Kidney epithelial cell (primary cell): ENCODE data around the gene NALCN. TPM values are rescaled to one million over a fixed set of nuclear protein-coding genes. Genes with fewer than 3 reads are reported as not detected.

Experiments
- DNase-seq: peaks from one replicate; pipeline ENCODE4 v3.0.0-alpha.2; 2010; ENCODE audit warnings: low read depth
- H3K27me3 ChIP-seq: 2 replicates; pipeline ENCODE4 v1.6.0; 2011; ENCODE audit warnings: low read length; ENCODE audit not compliant: control insufficient read depth, insufficient read depth
- H3K36me3 ChIP-seq: 2 replicates; pipeline ENCODE4 v1.5.1; 2011; ENCODE audit warnings: low read length; ENCODE audit not compliant: control insufficient read depth, insufficient read depth
- H3K4me3 ChIP-seq: 2 replicates; pipeline ENCODE4 v1.5.1; 2011; ENCODE audit warnings: low read depth, mild to moderate bottlenecking, control low read depth, low read length
- CTCF ChIP-seq: IDR thresholded peaks from 2 replicates; pipeline ENCODE4 v1.5.1; 2011; ENCODE audit warnings: mild to moderate bottlenecking, moderate library complexity, low read length, control low read depth, inconsistent platforms; ENCODE audit not compliant: insufficient read depth, poor library complexity, severe bottlenecking
- total RNA-seq: library from RNA; depleted of rRNA; stranded (reverse); fragments of >200 nt; gene quantifications from 2 replicates; pipeline ENCODE4 v1.2.3, GENCODE V29; 2015

NALCN gene
- total RNA-seq, 1 donor from 2014 or later: 1.8 TPM

- no peaks in the 10 kb centered on the region for H3K27me3 ChIP-seq
- H3K4me3 ChIP-seq: no peak overlapping the region
- no peak for DNase-seq
- TF ChIP-seq CTCF: no peak
- H3K36me3 ChIP-seq: no peaks in the 10 kb centered on the region
Observed at GRCh38 chr13:101109005-101109404, 307.3 kb downstream of the NALCN start.

GRCh38 chr13:101098873-101099272 lies 317.4 kb downstream of the NALCN start:
- DNase-seq: no peak
- no peaks in the 10 kb centered on the region for H3K36me3 ChIP-seq
- H3K4me3 ChIP-seq: no peak overlapping the region
- no peaks in the 10 kb centered on the region for H3K27me3 ChIP-seq
- no peak for TF ChIP-seq CTCF

GRCh38 chr13:101092985-101093384 lies 323.3 kb downstream of the NALCN start:
- Histone ChIP-seq H3K36me3 (no peaks in the 10 kb centered on the region), H3K4me3 (no peak overlapping the region), H3K27me3 (no peaks in the 10 kb centered on the region)
- no peak for TF ChIP-seq CTCF
- DNase-seq: no peak

- DNase-seq: no peak
- TF ChIP-seq CTCF: no peak
- Histone ChIP-seq H3K4me3 (no peak overlapping the region), H3K27me3 (no peaks in the 10 kb centered on the region), H3K36me3 (no peaks in the 10 kb centered on the region)
Observed at GRCh38 chr13:101090287-101090686, 326.0 kb downstream of the NALCN start.

- no peak for DNase-seq
- TF ChIP-seq CTCF: no peak
- Histone ChIP-seq H3K27me3 (no peaks in the 10 kb centered on the region), H3K4me3 (no peak overlapping the region), H3K36me3 (no peaks in the 10 kb centered on the region)
Observed at GRCh38 chr13:101085551-101085950, 330.8 kb downstream of the NALCN start.

GRCh38 chr13:101082441-101082840 lies 333.9 kb downstream of the NALCN start:
- H3K27me3 ChIP-seq: no peaks in the 10 kb centered on the region

More at GRCh38 chr13:101082441-101082840, 333.9 kb downstream of the NALCN start:
- DNase-seq: no peak
- Histone ChIP-seq H3K4me3 (no peak overlapping the region), H3K36me3 (no peaks in the 10 kb centered on the region)
- TF ChIP-seq CTCF: no peak
